ENCODE data around the gene EYA2. TPM values are rescaled to one million over a fixed set of nuclear protein-coding genes. Genes with fewer than 3 reads are reported as not detected.

Gene EYA2
- polyA plus RNA-seq, 1 experiment: 4.0 TPM

GRCh38 chr20:47043086-47043485, 148.4 kb downstream of the EYA2 start:
- TF ChIP-seq CTCF (IDR thresholded peaks at IDR 0.05; ENCODE audit: low read depth, low read length): no peak
- ChIA-PET POLR2A (no interaction called here), CTCF (interaction anchor here (0.7 kb wide), 1 partner anchor 153 kb away, joined by 3 read pairs; no protein-coding TSS in a partner anchor)
- no peaks in the 10 kb centered on the region for H3K27me3 ChIP-seq (ENCODE audit: control insufficient read depth, insufficient read depth, low read length)
- DNase-seq (ENCODE audit: low read depth, low spot score): no peak
- no peak overlapping the region for H3K27ac ChIP-seq (ENCODE audit: low read depth, low read length)
- no peak overlapping the region for H3K4me3 ChIP-seq (ENCODE audit: low read depth, low read length)
- peaks cover 8% of the 10 kb centered on the region; the same call in 1 of the 2 replicates for H3K9me3 ChIP-seq (ENCODE audit: control insufficient read depth, insufficient read depth, low read length)

- TF ChIP-seq CTCF (IDR thresholded peaks at IDR 0.05; ENCODE audit: low read depth, low read length): no peak
- Histone ChIP-seq H3K4me3 (ENCODE audit: low read depth, low read length) (no peak overlapping the region), H3K27ac (ENCODE audit: low read depth, low read length) (no peak overlapping the region), H3K9me3 (ENCODE audit: control insufficient read depth, insufficient read depth, low read length) (peaks cover 8% of the 10 kb centered on the region; the same call in 1 of the 2 replicates), H3K27me3 (ENCODE audit: control insufficient read depth, insufficient read depth, low read length) (no peaks in the 10 kb centered on the region)
- no peak for DNase-seq (ENCODE audit: low read depth, low spot score)
- POLR2A ChIA-PET: no interaction called here
- CTCF ChIA-PET: interaction anchor here (0.6 kb wide), 1 partner anchor 288 kb away, joined by 3 read pairs; no protein-coding TSS in a partner anchor
Measured at GRCh38 chr20:47044938-47045337, 150.3 kb downstream of the EYA2 start.

GRCh38 chr20:47048054-47048453, 153.4 kb downstream of the EYA2 start:
- Histone ChIP-seq H3K27me3 (ENCODE audit: control insufficient read depth, insufficient read depth, low read length) (no peaks in the 10 kb centered on the region), H3K27ac (ENCODE audit: low read depth, low read length) (no peak overlapping the region), H3K4me3 (ENCODE audit: low read depth, low read length) (no peak overlapping the region), H3K9me3 (ENCODE audit: control insufficient read depth, insufficient read depth, low read length) (peaks cover 8% of the 10 kb centered on the region; the same call in 1 of the 2 replicates)
- CTCF ChIA-PET: no interaction called here
- TF ChIP-seq CTCF (IDR thresholded peaks at IDR 0.05; ENCODE audit: low read depth, low read length): no peak
- POLR2A ChIA-PET: no interaction called here
- DNase-seq (ENCODE audit: low read depth, low spot score): no peak

- no peak for TF ChIP-seq CTCF (IDR thresholded peaks at IDR 0.05; ENCODE audit: low read depth, low read length)
- Histone ChIP-seq H3K27me3 (ENCODE audit: control insufficient read depth, insufficient read depth, low read length) (no peaks in the 10 kb centered on the region), H3K27ac (ENCODE audit: low read depth, low read length) (no peak overlapping the region), H3K4me3 (ENCODE audit: low read depth, low read length) (no peak overlapping the region), H3K9me3 (ENCODE audit: control insufficient read depth, insufficient read depth, low read length) (peaks cover 8% of the 10 kb centered on the region; the same call in 1 of the 2 replicates)
- ChIA-PET CTCF (no interaction called here), POLR2A (interaction anchor here (0.6 kb wide), 1 partner anchor 1615 kb away, joined by 4 read pairs; no protein-coding TSS in a partner anchor)
- no peak for DNase-seq (ENCODE audit: low read depth, low spot score)
Measured at GRCh38 chr20:47049771-47050170, 155.1 kb downstream of the EYA2 start.

- ChIA-PET CTCF (no interaction called here), POLR2A (no interaction called here)
- Histone ChIP-seq H3K27me3 (ENCODE audit: control insufficient read depth, insufficient read depth, low read length) (no peaks in the 10 kb centered on the region), H3K4me3 (ENCODE audit: low read depth, low read length) (no peak overlapping the region), H3K27ac (ENCODE audit: low read depth, low read length) (no peak overlapping the region), H3K9me3 (ENCODE audit: control insufficient read depth, insufficient read depth, low read length) (peaks cover 3% of the 10 kb centered on the region; the same call in 1 of the 2 replicates)
- no peak for TF ChIP-seq CTCF (IDR thresholded peaks at IDR 0.05; ENCODE audit: low read depth, low read length)
- DNase-seq (ENCODE audit: low read depth, low spot score): no peak
Measured at GRCh38 chr20:47050996-47051395, 156.4 kb downstream of the EYA2 start.
